Mucosa of stomach (tissue), 1 donor: ENCODE measurements around the gene OPRL1.

Source experiments
- H3K27me3 ChIP-seq: one replicate; pipeline ENCODE4 v1.7.0; 2013; ENCODE audit warnings: mild to moderate bottlenecking, low read length; ENCODE audit not compliant: control insufficient read depth, insufficient read depth
- H3K36me3 ChIP-seq: one replicate; pipeline ENCODE4 v1.7.0; 2013; ENCODE audit warnings: low read length; ENCODE audit not compliant: control insufficient read depth, insufficient read depth
- H3K4me1 ChIP-seq: one replicate; pipeline ENCODE4 v1.7.0; 2013; ENCODE audit warnings: mild to moderate bottlenecking, low read length; ENCODE audit not compliant: control insufficient read depth, insufficient read depth
- H3K4me3 ChIP-seq: one replicate; pipeline ENCODE4 v1.7.0; 2013; ENCODE audit warnings: low read length
- H3K9ac ChIP-seq: one replicate; pipeline ENCODE4 v1.7.0; 2013; ENCODE audit warnings: mild to moderate bottlenecking, low read length, moderate library complexity
- H3K9me3 ChIP-seq: one replicate; pipeline ENCODE4 v1.7.0; 2013; ENCODE audit warnings: mild to moderate bottlenecking, low read length, moderate library complexity; ENCODE audit not compliant: control insufficient read depth
- donor health status: Pancreatic carcinoma.

The OPRL1 gene

GRCh38 chr20:64038224-64038564 is 41.7 kb upstream of the OPRL1 start:
- Histone ChIP-seq H3K27me3 (peaks cover 61% of the 10 kb centered on the region), H3K9ac (no peak overlapping the region), H3K36me3 (no peaks in the 10 kb centered on the region), H3K4me1 (peaks cover 26% of the 10 kb centered on the region), H3K4me3 (no peak overlapping the region), H3K9me3 (no peaks in the 10 kb centered on the region)

GRCh38 chr20:64038565-64039292 is 41.2 kb upstream of the OPRL1 start:
- no peaks in the 10 kb centered on the region for H3K36me3 ChIP-seq
- H3K9ac ChIP-seq, result peak overlapping the region; percentile 34
- H3K4me3 ChIP-seq, result peak overlapping the region; percentile 31
- H3K9me3 ChIP-seq, result no peaks in the 10 kb centered on the region
- peaks cover 26% of the 10 kb centered on the region for H3K4me1 ChIP-seq
- peaks cover 61% of the 10 kb centered on the region for H3K27me3 ChIP-seq

GRCh38 chr20:64039293-64040160 is 40.4 kb upstream of the OPRL1 start:
- peak overlapping the region; percentile 31 for H3K4me3 ChIP-seq
- H3K27me3 ChIP-seq, result peaks cover 64% of the 10 kb centered on the region
- peaks cover 26% of the 10 kb centered on the region for H3K4me1 ChIP-seq
- H3K36me3 ChIP-seq, result no peaks in the 10 kb centered on the region
- H3K9ac ChIP-seq, result peak overlapping the region; percentile 34
- no peaks in the 10 kb centered on the region for H3K9me3 ChIP-seq

GRCh38 chr20:64040231-64041039 is 39.4 kb upstream of the OPRL1 start:
- Histone ChIP-seq H3K9ac (no peak overlapping the region), H3K4me3 (no peak overlapping the region), H3K36me3 (no peaks in the 10 kb centered on the region), H3K9me3 (no peaks in the 10 kb centered on the region), H3K27me3 (peaks cover 72% of the 10 kb centered on the region), H3K4me1 (peaks cover 26% of the 10 kb centered on the region)

GRCh38 chr20:64041040-64041780 is 38.7 kb upstream of the OPRL1 start:
- Histone ChIP-seq H3K9ac (no peak overlapping the region), H3K4me3 (no peak overlapping the region), H3K4me1 (peaks cover 26% of the 10 kb centered on the region), H3K27me3 (peaks cover 72% of the 10 kb centered on the region), H3K36me3 (no peaks in the 10 kb centered on the region), H3K9me3 (no peaks in the 10 kb centered on the region)

GRCh38 chr20:64041781-64042053 is 38.2 kb upstream of the OPRL1 start:
- peaks cover 72% of the 10 kb centered on the region for H3K27me3 ChIP-seq
- H3K36me3 ChIP-seq, result no peaks in the 10 kb centered on the region
- no peaks in the 10 kb centered on the region for H3K9me3 ChIP-seq
- no peak overlapping the region for H3K4me3 ChIP-seq
- H3K9ac ChIP-seq, result peak overlapping the region; percentile 37
- H3K4me1 ChIP-seq, result peaks cover 26% of the 10 kb centered on the region

- Histone ChIP-seq H3K27me3 (peaks cover 72% of the 10 kb centered on the region), H3K9me3 (no peaks in the 10 kb centered on the region), H3K36me3 (no peaks in the 10 kb centered on the region), H3K9ac (peak overlapping the region; percentile 37), H3K4me1 (peaks cover 26% of the 10 kb centered on the region), H3K4me3 (no peak overlapping the region)
Measured at GRCh38 chr20:64042054-64042781, 37.7 kb upstream of the OPRL1 start.

- Histone ChIP-seq H3K9ac (no peak overlapping the region), H3K27me3 (peaks cover 78% of the 10 kb centered on the region), H3K36me3 (no peaks in the 10 kb centered on the region), H3K4me1 (peaks cover 18% of the 10 kb centered on the region), H3K4me3 (no peak overlapping the region), H3K9me3 (no peaks in the 10 kb centered on the region)
Measured at GRCh38 chr20:64043768-64044167, 36.1 kb upstream of the OPRL1 start.

- H3K9ac ChIP-seq, result no peak overlapping the region
- no peaks in the 10 kb centered on the region for H3K9me3 ChIP-seq
- H3K27me3 ChIP-seq, result peaks cover 73% of the 10 kb centered on the region
- H3K4me1 ChIP-seq, result peaks cover 10% of the 10 kb centered on the region
- H3K4me3 ChIP-seq, result no peak overlapping the region
- H3K36me3 ChIP-seq, result no peaks in the 10 kb centered on the region
Measured at GRCh38 chr20:64044484-64045247, 35.2 kb upstream of the OPRL1 start.

- H3K36me3 ChIP-seq, result no peaks in the 10 kb centered on the region
- H3K27me3 ChIP-seq, result peaks cover 73% of the 10 kb centered on the region
- no peak overlapping the region for H3K9ac ChIP-seq
- H3K4me3 ChIP-seq, result no peak overlapping the region
- peaks cover 10% of the 10 kb centered on the region for H3K4me1 ChIP-seq
- H3K9me3 ChIP-seq, result no peaks in the 10 kb centered on the region
Measured at GRCh38 chr20:64045346-64046011, 34.4 kb upstream of the OPRL1 start.
